SK-N-SH (cell line): ENCODE measurements around the gene TMEM92. TPM values are rescaled to one million over a fixed set of nuclear protein-coding genes. Genes with fewer than 3 reads are reported as not detected.

Experiments used
- CTCF ChIA-PET: fragments of 300-600, 350-600 bp; formaldehyde crosslinking; extraction: SDS; loops from one replicate; lab custom pipeline; 2021; lab: Yijun Ruan, JAX
- POLR2A ChIA-PET: fragments of 350-600 bp; sonication (Branson Sonifier 250); formaldehyde crosslinking; extraction: SDS; loops from one replicate; lab custom pipeline; 2020; ENCODE audit warnings: antibody characterized with exemption, inconsistent platforms; lab: Yijun Ruan, JAX
- DNase-seq: peaks from one replicate; pipeline ENCODE4 v3.0.0; 2012
- H2AFZ ChIP-seq: fragments of 200-600 bp; sonication (generic); 2 replicates; pipeline ENCODE4 v1.8.1; 2016; ENCODE audit warnings: antibody characterized with exemption, mild to moderate bottlenecking, low read depth
- H3F3A ChIP-seq: fragments of 200-600 bp; sonication (generic); replicated peaks from 2 replicates; pipeline ENCODE3; 2016; ENCODE audit warnings: antibody characterized with exemption, mild to moderate bottlenecking; ENCODE audit not compliant: insufficient read depth
- H3K27ac ChIP-seq, 2 experiments: fragments of 200-500 bp in 1 of 2; fragments of 200-600 bp in 1 of 2; sonication (Bioruptor generic) in 1 of 2; sonication (generic), shearing (Covaris generic) in 1 of 2; 2 replicates each; pipeline versions ENCODE4 v1.5.1 to v1.6.1; 2014 to 2016; ENCODE audit warnings: low read depth in 2 of 2, inconsistent platforms in 1 of 2, low read length in 1 of 2, mild to moderate bottlenecking in 1 of 2, mixed read lengths in 1 of 2
- H3K27me3 ChIP-seq: fragments of 200-600 bp; sonication (generic), shearing (Covaris generic); 2 replicates; pipeline ENCODE4 v1.6.1; 2016; ENCODE audit warnings: mixed run types; ENCODE audit not compliant: insufficient read depth
- H3K36me3 ChIP-seq, 2 experiments: fragments of 200-500 bp in 1 of 2; fragments of 200-600 bp in 1 of 2; sonication (Bioruptor generic) in 1 of 2; sonication (generic) in 1 of 2; replicated peaks in 1 of 2; 2 replicates each; pipeline versions ENCODE3 to v1.5.1; 2014 to 2016; ENCODE audit warnings: low read length in 1 of 2, mild to moderate bottlenecking in 1 of 2; ENCODE audit not compliant: insufficient read depth in 2 of 2, control insufficient read depth in 1 of 2
- H3K4me1 ChIP-seq, 2 experiments: fragments of 200-500 bp in 1 of 2; fragments of 200-600 bp in 1 of 2; sonication (Bioruptor generic) in 1 of 2; sonication (generic), shearing (Covaris generic) in 1 of 2; 2 replicates each; pipeline versions ENCODE4 v1.5.1 to v1.6.1; 2014 to 2016; ENCODE audit warnings: low read depth in 1 of 2, low read length in 1 of 2, mixed run types in 1 of 2; ENCODE audit not compliant: insufficient read depth in 2 of 2, control insufficient read depth in 1 of 2
- H3K4me2 ChIP-seq: fragments of 200-600 bp; sonication (generic), shearing (Covaris generic); 2 replicates; pipeline ENCODE4 v1.6.1; 2017; ENCODE audit warnings: mixed run types
- H3K4me3 ChIP-seq, 2 experiments: fragments of 200-500 bp in 1 of 2; fragments of 200-600 bp in 1 of 2; sonication (Bioruptor generic) in 1 of 2; sonication (generic), shearing (Covaris generic) in 1 of 2; 2 replicates each; pipeline versions ENCODE4 v1.5.1 to v1.8.1; 2014 to 2016; ENCODE audit warnings: low read depth in 2 of 2, inconsistent platforms in 1 of 2, low read length in 1 of 2, mild to moderate bottlenecking in 1 of 2, mixed read lengths in 1 of 2, moderate library complexity in 1 of 2
- H3K79me2 ChIP-seq: fragments of 200-600 bp; sonication (generic); 2 replicates; pipeline ENCODE4 v1.8.1; 2017; ENCODE audit warnings: mild to moderate bottlenecking; ENCODE audit not compliant: insufficient read depth
- H3K9ac ChIP-seq: fragments of 200-600 bp; sonication (generic); 2 replicates; pipeline ENCODE4 v1.6.1; 2017; ENCODE audit warnings: mixed run types
- H3K9me2 ChIP-seq: fragments of 200-600 bp; sonication (generic); 2 replicates; pipeline ENCODE4 v1.6.1; 2017; ENCODE audit warnings: mixed run types
- H3K9me3 ChIP-seq: fragments of 200-600 bp; sonication (generic); 2 replicates; pipeline ENCODE4 v1.6.1; 2017; ENCODE audit warnings: mixed run types, mild to moderate bottlenecking, moderate library complexity
- H4K20me1 ChIP-seq: fragments of 200-600 bp; sonication (generic); 2 replicates; pipeline ENCODE4 v1.6.1; 2017; ENCODE audit warnings: mild to moderate bottlenecking, mixed run types; ENCODE audit not compliant: insufficient read depth
- CHD2 ChIP-seq: fragments of 150-350 bp; IDR thresholded peaks from 2 replicates; pipeline ENCODE4 v1.6.1; 2018; ENCODE audit warnings: low read length; ENCODE audit not compliant: partially characterized antibody
- EP300 ChIP-seq, 2 experiments: IDR thresholded peaks; 2 replicates each; pipeline versions ENCODE4 v1.4.0 to v1.6.1; 2012; ENCODE audit warnings: borderline replicate concordance in 1 of 2, low read depth in 1 of 2, low read length in 1 of 2
- FOSL2 ChIP-seq: IDR thresholded peaks from 2 replicates; pipeline ENCODE4 v1.4.0; 2012; ENCODE audit warnings: low read depth, mild to moderate bottlenecking, moderate library complexity, borderline replicate concordance
- FOXJ3 ChIP-seq: sonication (generic); formaldehyde crosslinking; IDR thresholded peaks from 2 replicates; pipeline ENCODE4 v1.5.1; 2020; ENCODE audit warnings: mild to moderate bottlenecking, missing genetic modification reagents
- FOXM1 ChIP-seq: IDR thresholded peaks from 2 replicates; pipeline ENCODE4 v1.4.0; 2012; ENCODE audit warnings: low read depth, mild to moderate bottlenecking
- GATA2 ChIP-seq: sonication (generic); formaldehyde crosslinking; IDR thresholded peaks from 2 replicates; pipeline ENCODE4 v1.5.0; 2020; ENCODE audit warnings: mild to moderate bottlenecking, missing genetic modification reagents
- JUND ChIP-seq: IDR thresholded peaks from 2 replicates; pipeline ENCODE4 v1.4.0; 2012
- MEF2A ChIP-seq: IDR thresholded peaks from 2 replicates; pipeline ENCODE4 v1.4.0; 2012; ENCODE audit warnings: low read depth, borderline replicate concordance
- MXI1 ChIP-seq: IDR thresholded peaks from 2 replicates; pipeline ENCODE4 v1.6.1; 2012; ENCODE audit warnings: mild to moderate bottlenecking, low read depth, low read length, improper control_type of control experiment
- NFIC ChIP-seq: IDR thresholded peaks from 2 replicates; pipeline ENCODE4 v1.4.0; 2012; ENCODE audit warnings: borderline replicate concordance
- NRF1 ChIP-seq: IDR thresholded peaks from 2 replicates; pipeline ENCODE4 v1.6.1; 2012; ENCODE audit warnings: low read depth, mild to moderate bottlenecking, low read length
- RAD21 ChIP-seq: IDR thresholded peaks from 2 replicates; pipeline ENCODE4 v1.6.1; 2012; ENCODE audit warnings: mild to moderate bottlenecking, low read length
- TAF1 ChIP-seq: IDR thresholded peaks from 2 replicates; pipeline ENCODE4 v1.6.1; 2012; ENCODE audit warnings: low read depth, mild to moderate bottlenecking, low read length, moderate library complexity, borderline replicate concordance
- TCF12 ChIP-seq: IDR thresholded peaks from 2 replicates; pipeline ENCODE4 v1.4.0; 2012
- TEAD4 ChIP-seq: IDR thresholded peaks from 2 replicates; pipeline ENCODE4 v1.4.0; 2012; ENCODE audit warnings: mild to moderate bottlenecking, borderline replicate concordance; ENCODE audit not compliant: insufficient read depth
- USF2 ChIP-seq: fragments of 150-350 bp; IDR thresholded peaks from 2 replicates; pipeline ENCODE4 v1.6.1; 2017; ENCODE audit warnings: antibody characterized with exemption, low read length, low read depth, borderline replicate concordance
- YY1 ChIP-seq: IDR thresholded peaks from 2 replicates; pipeline ENCODE4 v1.4.0; 2012; ENCODE audit warnings: low read depth, mild to moderate bottlenecking
- WGBS: methylation state at CpG from one replicate; pipeline ENCODE4 v1.1.6; 2017; ENCODE audit warnings: low lambda C conversion rate; 5-methylcytosine and 5-hydroxymethylcytosine counted together
- polyA plus RNA-seq, 3 experiments: library from polyadenylated mRNA; depleted of rRNA; stranded (reverse); fragments of >200 nt; gene quantifications; 2 replicates each; pipeline ENCODE4 v1.2.3, GENCODE V29; 2012
- TF ChIP-seq, protein P1 (sequence below): IDR thresholded peaks from 2 replicates; pipeline ENCODE4; 2012
- TF ChIP-seq, protein P2 (sequence below): fragments of 200-600 bp; sonication (generic); IDR thresholded peaks from 2 replicates; pipeline ENCODE4 v1.6.1; 2017; ENCODE audit warnings: antibody characterized with exemption, mild to moderate bottlenecking, moderate library complexity

TMEM92 gene
- polyA plus RNA-seq, 1 of the 3 experiments (the other 2 are of a cell fraction), result 0.46 TPM

DNA sequence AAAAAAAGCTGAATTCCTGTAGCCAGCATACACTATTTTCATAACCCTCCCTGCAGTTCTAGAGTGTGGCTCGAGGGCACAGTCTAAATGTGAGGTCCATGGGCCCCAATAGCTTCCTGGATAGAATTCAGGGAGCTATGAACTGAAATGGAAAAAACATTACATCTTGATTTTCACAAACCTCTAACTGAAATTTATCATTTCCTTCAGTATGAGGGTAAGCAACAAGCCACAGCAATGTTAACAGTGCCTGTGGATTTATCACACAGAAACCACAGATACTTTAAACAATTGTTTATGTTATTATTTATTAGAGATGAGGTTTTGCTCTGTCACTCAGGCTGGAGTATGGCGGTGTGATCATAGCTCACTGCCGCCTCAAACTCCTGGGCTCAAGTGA is 18.2 kb downstream of the TMEM92 start:
- Histone ChIP-seq H3K4me1 (peaks cover 0 to 27% of the 10 kb centered on the region in 2 experiments; a peak in 3 of 4 replicates), H3K36me3 (no peaks in the 10 kb centered on the region), H3K4me2 (no peak overlapping the region), H3F3A (peaks cover 26% of the 10 kb centered on the region), H3K27ac (no peak overlapping the region), H2AFZ (no peak overlapping the region), H3K79me2 (peaks cover 12% of the 10 kb centered on the region; the same call in 1 of the 2 replicates), H3K9ac (no peak overlapping the region), H3K9me2 (no peaks in the 10 kb centered on the region), H3K27me3 (no peaks in the 10 kb centered on the region), H3K9me3 (no peaks in the 10 kb centered on the region), H4K20me1 (no peaks in the 10 kb centered on the region), H3K4me3 (no peak overlapping the region)
- CTCF ChIA-PET, result interaction anchor here (1.0 to 53.3 kb wide), 14 partner anchors 14 to 265 kb away, joined by 3 to 2150 read pairs (median 6); partner anchors contain the start of genes COL1A1, PDK2, SGCA and TMEM92
- POLR2A ChIA-PET, result no interaction called here
- DNase-seq, result no peak
- no peak for TF ChIP-seq TEAD4
- no peak for TF ChIP-seq RAD21
- no peak for TF ChIP-seq USF2
- no peak for TF ChIP-seq FOSL2
- TF ChIP-seq MEF2A, result no peak
- no peak for TF ChIP-seq JUND
- 98% methylated on average over 3 of the region's 3 CpGs for WGBS

DNA sequence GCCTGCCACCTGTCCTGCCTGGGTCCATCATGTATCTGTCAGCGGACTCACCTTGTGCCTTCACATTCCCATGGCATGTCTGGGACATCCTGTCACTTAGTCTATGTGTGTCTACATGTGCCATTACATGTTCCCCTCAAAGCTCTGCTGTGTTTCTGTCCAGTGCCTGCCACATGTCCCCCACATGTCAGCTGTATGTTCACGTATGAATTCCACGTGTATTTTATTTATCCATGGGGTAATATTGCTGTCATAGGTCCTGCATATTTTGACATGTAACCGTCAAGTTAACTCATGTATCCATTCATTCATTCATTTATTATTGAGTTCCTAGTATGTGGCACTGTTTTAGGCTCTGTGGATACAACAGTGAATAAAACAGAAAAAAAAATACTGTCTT is 20.8 kb downstream of the TMEM92 start:
- no peak overlapping the region for H3K9ac ChIP-seq
- no peaks in the 10 kb centered on the region for H4K20me1 ChIP-seq
- ChIA-PET POLR2A (no interaction called here), CTCF (interaction anchor here (1.0 to 53.3 kb wide), 12 partner anchors 14 to 202 kb away, joined by 3 to 2150 read pairs (median 51); partner anchors contain the start of genes COL1A1, PDK2, SGCA and TMEM92)
- no peaks in the 10 kb centered on the region for H3K9me3 ChIP-seq
- no peaks in the 10 kb centered on the region for H3K79me2 ChIP-seq
- no peak overlapping the region for H3K4me2 ChIP-seq
- TF ChIP-seq MXI1 (no peak), MEF2A (no peak), EP300 (IDR thresholded peaks at IDR 0.05; ENCODE audit: borderline replicate concordance in 1 of 2, low read depth in 1 of 2, low read length in 1 of 2) (no peak), FOXM1 (no peak), YY1 (no peak), CHD2 (no peak)
- H3K27me3 ChIP-seq, result no peaks in the 10 kb centered on the region
- no peak overlapping the region for H3K27ac ChIP-seq
- WGBS, result 87% methylated on average over 4 of the region's 4 CpGs
- H3F3A ChIP-seq, result peaks cover 26% of the 10 kb centered on the region
- H3K9me2 ChIP-seq, result no peaks in the 10 kb centered on the region
- no peaks in the 10 kb centered on the region for H3K36me3 ChIP-seq
- no peak overlapping the region for H2AFZ ChIP-seq
- H3K4me1 ChIP-seq, result peaks cover 0 to 6% of the 10 kb centered on the region in 2 experiments; a peak in 3 of 4 replicates
- no peak overlapping the region for H3K4me3 ChIP-seq
- no peak for DNase-seq

DNA sequence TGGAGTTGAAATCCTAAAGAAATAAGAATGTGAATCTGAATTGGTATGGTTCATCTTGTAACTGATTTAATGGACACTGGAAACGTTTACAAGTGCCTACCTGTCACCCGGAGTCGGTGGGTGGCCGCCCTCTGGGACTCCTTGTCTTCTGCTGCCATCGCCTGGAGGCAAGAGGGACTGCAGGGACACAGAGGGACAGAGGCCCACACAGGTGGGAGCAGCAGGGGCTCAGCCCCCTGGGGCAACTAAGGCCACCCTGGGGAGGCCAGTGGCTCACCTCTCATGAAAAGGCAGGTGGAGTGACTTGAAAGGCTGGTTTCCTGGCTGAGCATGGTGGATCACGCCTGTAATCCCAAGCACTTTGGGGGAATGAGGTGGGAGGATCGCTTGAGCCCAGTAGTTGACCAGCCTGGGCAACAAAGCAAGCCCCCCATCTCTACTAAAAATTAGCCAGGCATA is 23.2 kb downstream of the TMEM92 start:
- Histone ChIP-seq H3K9me2 (no peaks in the 10 kb centered on the region), H3K4me2 (no peak overlapping the region), H3K9me3 (no peaks in the 10 kb centered on the region), H3K27ac (no peak overlapping the region), H3F3A (peaks cover 8% of the 10 kb centered on the region), H3K4me3 (no peak overlapping the region; a peak in 1 of 4 replicates), H4K20me1 (no peaks in the 10 kb centered on the region), H3K4me1 (no peaks in the 10 kb centered on the region), H3K27me3 (no peaks in the 10 kb centered on the region), H3K79me2 (no peaks in the 10 kb centered on the region), H3K36me3 (no peaks in the 10 kb centered on the region), H2AFZ (no peak overlapping the region), H3K9ac (no peak overlapping the region)
- POLR2A ChIA-PET, result no interaction called here
- peak; percentile 90 for DNase-seq
- WGBS, result 13% methylated on average over 7 of the region's 7 CpGs
- CTCF ChIA-PET, result interaction anchor here (0.6 to 53.3 kb wide), 51 partner anchors 9 to 300 kb away, joined by 3 to 2150 read pairs (median 5); partner anchors contain the start of genes COL1A1, LRRC59, PDK2 and PPP1R9B
- peak; percentile 100 for TF ChIP-seq RAD21
- TF ChIP-seq MXI1, result no peak
- TF ChIP-seq, protein P1, sequence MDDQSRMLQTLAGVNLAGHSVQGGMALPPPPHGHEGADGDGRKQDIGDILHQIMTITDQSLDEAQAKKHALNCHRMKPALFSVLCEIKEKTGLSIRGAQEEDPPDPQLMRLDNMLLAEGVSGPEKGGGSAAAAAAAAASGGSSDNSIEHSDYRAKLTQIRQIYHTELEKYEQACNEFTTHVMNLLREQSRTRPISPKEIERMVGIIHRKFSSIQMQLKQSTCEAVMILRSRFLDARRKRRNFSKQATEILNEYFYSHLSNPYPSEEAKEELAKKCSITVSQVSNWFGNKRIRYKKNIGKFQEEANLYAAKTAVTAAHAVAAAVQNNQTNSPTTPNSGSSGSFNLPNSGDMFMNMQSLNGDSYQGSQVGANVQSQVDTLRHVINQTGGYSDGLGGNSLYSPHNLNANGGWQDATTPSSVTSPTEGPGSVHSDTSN, result no peak
- TF ChIP-seq NFIC, result no peak
- TF ChIP-seq, protein P2, sequence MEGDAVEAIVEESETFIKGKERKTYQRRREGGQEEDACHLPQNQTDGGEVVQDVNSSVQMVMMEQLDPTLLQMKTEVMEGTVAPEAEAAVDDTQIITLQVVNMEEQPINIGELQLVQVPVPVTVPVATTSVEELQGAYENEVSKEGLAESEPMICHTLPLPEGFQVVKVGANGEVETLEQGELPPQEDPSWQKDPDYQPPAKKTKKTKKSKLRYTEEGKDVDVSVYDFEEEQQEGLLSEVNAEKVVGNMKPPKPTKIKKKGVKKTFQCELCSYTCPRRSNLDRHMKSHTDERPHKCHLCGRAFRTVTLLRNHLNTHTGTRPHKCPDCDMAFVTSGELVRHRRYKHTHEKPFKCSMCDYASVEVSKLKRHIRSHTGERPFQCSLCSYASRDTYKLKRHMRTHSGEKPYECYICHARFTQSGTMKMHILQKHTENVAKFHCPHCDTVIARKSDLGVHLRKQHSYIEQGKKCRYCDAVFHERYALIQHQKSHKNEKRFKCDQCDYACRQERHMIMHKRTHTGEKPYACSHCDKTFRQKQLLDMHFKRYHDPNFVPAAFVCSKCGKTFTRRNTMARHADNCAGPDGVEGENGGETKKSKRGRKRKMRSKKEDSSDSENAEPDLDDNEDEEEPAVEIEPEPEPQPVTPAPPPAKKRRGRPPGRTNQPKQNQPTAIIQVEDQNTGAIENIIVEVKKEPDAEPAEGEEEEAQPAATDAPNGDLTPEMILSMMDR, result peak; percentile 99
- peak; percentile 24; the same call in 1 of the 2 replicates for TF ChIP-seq NRF1
- no peak for TF ChIP-seq JUND
- no peak for TF ChIP-seq CHD2
- no peak for TF ChIP-seq TAF1
- no peak for TF ChIP-seq TCF12
- no peak for TF ChIP-seq FOXJ3 (CRISPR knock-in tag)
- no peak for TF ChIP-seq GATA2 (CRISPR knock-in tag)
- no peak for TF ChIP-seq EP300 (IDR thresholded peaks at IDR 0.05; ENCODE audit: borderline replicate concordance in 1 of 2, low read depth in 1 of 2, low read length in 1 of 2)
